ENCODE results near the gene MYH16. TPM values are rescaled to one million over a fixed set of nuclear protein-coding genes. Genes with fewer than 3 reads are reported as not detected.
A peak's percentile ranks its signal among the peaks of the same experiment; 100 is the strongest.
"Not testable (repeated sequence)": the region's sequence is repeated elsewhere in the genome, so short reads cannot be mapped to it uniquely, and the experiment has no call there.

The MYH16 gene
- total and polyA plus RNA-seq, 2 experiments from 2014 or later, result not detected

DNA sequence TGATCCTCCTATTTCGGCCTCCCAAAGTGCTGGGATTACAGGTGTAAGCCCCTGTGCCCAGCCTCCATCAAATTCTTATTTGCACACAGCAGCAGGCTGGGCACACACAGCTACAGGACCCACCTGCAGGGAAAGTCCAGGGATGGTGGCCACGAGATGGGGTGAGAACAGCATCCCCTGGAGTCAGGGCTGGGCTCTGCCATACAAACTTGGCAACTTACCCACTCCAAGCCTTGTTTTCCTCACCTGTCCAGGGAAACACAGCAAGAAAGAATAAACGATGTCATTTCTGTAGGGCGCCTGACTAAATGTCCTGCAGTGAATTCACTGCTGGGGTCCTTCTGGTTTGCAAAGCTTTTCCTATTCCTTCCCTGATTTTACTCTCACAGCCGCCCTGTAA, 5.5 kb downstream of the MYH16 start:
- Histone ChIP-seq H3K36me3 (ENCODE audit: insufficient read depth) (no peaks in the 10 kb centered on the region), H3K27ac (ENCODE audit: low read depth) (no peak overlapping the region), H3K79me2 (replicated peaks; ENCODE audit: insufficient read depth) (no peaks in the 10 kb centered on the region), H4K20me1 (replicated peaks; ENCODE audit: insufficient read depth) (no peaks in the 10 kb centered on the region), H2AFZ (no peak overlapping the region), H3K4me2 (no peak overlapping the region), H3F3A (replicated peaks; ENCODE audit: low read depth) (no peaks in the 10 kb centered on the region), H3K4me1 (ENCODE audit: insufficient read depth) (no peaks in the 10 kb centered on the region), H3K27me3 (ENCODE audit: insufficient read depth) (no peaks in the 10 kb centered on the region), H3K9me2 (ENCODE audit: insufficient read depth) (no peaks in the 10 kb centered on the region), H3K4me3 (no peak overlapping the region)
- no peak for DNase-seq (ENCODE audit: low spot score)
- no peak for TF ChIP-seq REST (IDR thresholded peaks at IDR 0.05; ENCODE audit: unreplicated experiment)
- TF ChIP-seq NANOG (IDR thresholded peaks at IDR 0.05; ENCODE audit: borderline replicate concordance), result no peak
- peak; percentile 21 to 22; a peak in 2 of 4 replicates for TF ChIP-seq CTCF (conservative IDR thresholded peaks at IDR 0.05; ENCODE audit: low read depth in 2 of 2)
- Mint-ChIP-seq H3K36me3 (ENCODE audit: low read depth) (no peaks in the 10 kb centered on the region), H3K27ac (no peak overlapping the region), H3K4me3 (no peak overlapping the region), H3K9me3 (no peaks in the 10 kb centered on the region), H3K4me1 (no peaks in the 10 kb centered on the region), H3K27me3 (ENCODE audit: insufficient read depth, low read depth, poor library complexity) (peaks cover 9% of the 10 kb centered on the region)
- ATAC-seq, result peak; percentile 42; the same call in 2 of the 3 replicates

- not testable (repeated sequence) for H3K36me3 Mint-ChIP-seq (ENCODE audit: low read depth); H4K20me1 ChIP-seq (replicated peaks; ENCODE audit: insufficient read depth); H3K4me3 Mint-ChIP-seq; H3K9me2 ChIP-seq (ENCODE audit: insufficient read depth); H3K4me3 ChIP-seq; H2AFZ ChIP-seq; DNase-seq (ENCODE audit: low spot score); H3K9me3 Mint-ChIP-seq; H3K27ac Mint-ChIP-seq; H3F3A ChIP-seq (replicated peaks; ENCODE audit: low read depth); ATAC-seq; H3K4me1 Mint-ChIP-seq; H3K27me3 Mint-ChIP-seq (ENCODE audit: insufficient read depth, low read depth, poor library complexity); H3K27me3 ChIP-seq (ENCODE audit: insufficient read depth); H3K79me2 ChIP-seq (replicated peaks; ENCODE audit: insufficient read depth); H3K4me2 ChIP-seq; H3K4me1 ChIP-seq (ENCODE audit: insufficient read depth); H3K27ac ChIP-seq (ENCODE audit: low read depth); H3K36me3 ChIP-seq (ENCODE audit: insufficient read depth)
Measured at GRCh38 chr7:99284165-99284564, 11.5 kb downstream of the MYH16 start.

DNA sequence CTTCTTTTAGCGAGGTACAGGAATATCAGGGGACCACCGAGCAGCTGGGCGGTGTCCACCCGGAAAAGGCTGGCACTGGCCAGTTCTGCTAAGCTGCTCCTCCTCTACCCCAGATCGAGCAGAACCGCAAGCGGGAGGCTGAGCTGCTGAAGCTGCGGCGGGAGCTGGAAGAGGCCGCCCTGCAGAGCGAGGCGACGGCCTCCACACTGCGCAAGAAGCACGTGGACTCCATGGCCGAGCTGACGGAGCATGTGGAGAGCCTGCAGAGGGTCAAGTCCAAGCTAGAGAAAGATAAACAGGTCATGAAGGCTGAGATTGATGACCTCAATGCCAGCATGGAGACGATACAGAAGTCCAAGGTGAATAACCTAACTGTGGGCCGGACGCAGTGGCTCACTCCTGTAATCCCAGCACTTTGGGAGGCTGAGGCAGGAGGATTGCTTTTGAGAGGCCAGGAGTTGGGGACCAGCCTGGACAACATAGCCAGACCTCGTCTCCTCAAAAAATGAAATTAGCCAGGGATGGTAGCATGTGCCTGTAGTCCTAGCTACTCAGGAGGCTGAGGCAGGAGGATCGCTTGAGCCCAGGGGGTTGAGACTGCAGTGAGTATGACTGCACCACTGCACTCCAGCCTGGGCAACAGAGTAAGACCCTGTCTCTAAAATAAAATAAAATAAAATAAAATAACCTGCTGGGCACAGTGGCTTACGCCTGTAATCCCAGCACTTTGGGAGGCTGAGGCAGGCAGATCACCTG, 15.3 kb downstream of the MYH16 start:
- H3K36me3 ChIP-seq (ENCODE audit: insufficient read depth), result no peaks in the 10 kb centered on the region
- no peak overlapping the region for H3K4me3 ChIP-seq
- Mint-ChIP-seq H3K27me3 (ENCODE audit: insufficient read depth, low read depth, poor library complexity) (peaks cover 7% of the 10 kb centered on the region), H3K4me3 (no peak overlapping the region), H3K4me1 (peaks cover 6% of the 10 kb centered on the region), H3K9me3 (no peaks in the 10 kb centered on the region; the same call in 1 of the 3 replicates), H3K36me3 (ENCODE audit: low read depth) (no peaks in the 10 kb centered on the region; the same call in 2 of the 3 replicates), H3K27ac (no peak overlapping the region)
- H3K4me1 ChIP-seq (ENCODE audit: insufficient read depth), result no peaks in the 10 kb centered on the region
- no peaks in the 10 kb centered on the region for H3K9me2 ChIP-seq (ENCODE audit: insufficient read depth)
- no peak overlapping the region for H3K27ac ChIP-seq (ENCODE audit: low read depth)
- ATAC-seq (no peak), DNase-seq (ENCODE audit: low spot score) (no peak)
- no peaks in the 10 kb centered on the region for H3K27me3 ChIP-seq (ENCODE audit: insufficient read depth)
- no peaks in the 10 kb centered on the region for H4K20me1 ChIP-seq (replicated peaks; ENCODE audit: insufficient read depth)
- no peaks in the 10 kb centered on the region for H3F3A ChIP-seq (replicated peaks; ENCODE audit: low read depth)
- H3K4me2 ChIP-seq, result no peak overlapping the region
- TF ChIP-seq ETS1 (IDR thresholded peaks at IDR 0.05) (no peak), POLR2AphosphoS5 (IDR thresholded peaks at IDR 0.05; ENCODE audit: low read depth) (no peak), CREB1 (CRISPR knock-in tag; IDR thresholded peaks at IDR 0.05; ENCODE audit: low read depth) (no peak), STAT1 (IDR thresholded peaks at IDR 0.05; ENCODE audit: unreplicated experiment) (no peak)
- H2AFZ ChIP-seq, result no peak overlapping the region
- no peaks in the 10 kb centered on the region for H3K79me2 ChIP-seq (replicated peaks; ENCODE audit: insufficient read depth)
